Uterus (tissue), 4 donors: ENCODE data around the gene PAK2. TPM values are rescaled to one million over a fixed set of nuclear protein-coding genes. Genes with fewer than 3 reads are reported as not detected.

Experiments
- DNase-seq, 2 donors: peaks; one replicate each; pipeline ENCODE4 v3.0.0-alpha.2; 2019 to 2020
- H3K27ac ChIP-seq, 2 donors: fragments of 200-600 bp; sonication (generic); 1 replicate in 1 of 2; 2 replicates in 1 of 2; pipeline ENCODE4 v1.5.1; 2016 to 2018
- H3K27me3 ChIP-seq, 2 donors: fragments of 200-600 bp; sonication (generic); one replicate each; pipeline ENCODE4 v1.5.1; 2018 to 2019; ENCODE audit warnings: control low read depth in 1 of 2
- H3K36me3 ChIP-seq, 2 donors: fragments of 200-600 bp; sonication (generic); one replicate each; pipeline ENCODE4 v1.5.1; 2019; ENCODE audit warnings: control low read depth in 1 of 2
- H3K4me1 ChIP-seq, 2 donors: fragments of 200-600 bp; sonication (generic); one replicate each; pipeline ENCODE4 v1.5.1; 2018 to 2019; ENCODE audit warnings: control low read depth in 1 of 2
- H3K4me3 ChIP-seq, 2 donors: fragments of 200-600 bp; sonication (generic); 1 replicate in 1 of 2; 2 replicates in 1 of 2; pipeline ENCODE4 v1.5.1; 2018 to 2019; ENCODE audit warnings: mild to moderate bottlenecking in 1 of 2
- H3K9me3 ChIP-seq, 2 donors: fragments of 200-600 bp; sonication (generic); one replicate each; pipeline ENCODE4 v1.5.1; 2019; ENCODE audit warnings: control low read depth in 1 of 2
- CTCF ChIP-seq, 4 experiments: fragments of 200-600 bp in 2 of 4; fragments of 450-650 bp in 2 of 4; sonication (generic) in 2 of 4; IDR thresholded peaks; one replicate each; pipeline ENCODE4 v1.5.1; 2016 to 2019; ENCODE audit warnings: antibody characterized with exemption in 4 of 4, mild to moderate bottlenecking in 2 of 4, moderate library complexity in 1 of 4
- POLR2A ChIP-seq, 2 donors: fragments of 450-650 bp; IDR thresholded peaks; one replicate each; pipeline ENCODE4 v1.6.1; 2016; ENCODE audit warnings: antibody characterized with exemption in 2 of 2, mild to moderate bottlenecking in 1 of 2, moderate library complexity in 1 of 2
- intact Hi-C: fragments of 100-400 bp; cut with DNase I; formaldehyde crosslinking; loops from one replicate; pipeline ENCODE4 v1.15.1; 2023; ENCODE audit warnings: low total_unique reads
- total RNA-seq, 4 donors: library from RNA; depleted of rRNA in 3 of 4; stranded (reverse); fragments of >200 nt in 3 of 4; gene quantifications; one replicate each; pipeline versions ENCODE4 v1.1.0 to v1.2.4, GENCODE V29; 2014 to 2023
- donor health status: DM: yes; HTN: yes; CAD: no.

The PAK2 gene
- 10 to 100 TPM; 22.1 to 65.8 (median 49.5) TPM for total RNA-seq

- peak within 1 kb of the TSS; percentile 47 to 87 for H3K4me3 ChIP-seq
Measured at GRCh38 chr3:196739671-196740480, at the start of gene PAK2. Gene PAK2, plus strand, starts transcription at chr3:196739857. Its CDS starts 42,790 bp downstream, at chr3:196782647.

GRCh38 chr3:196689941-196690660 lies 49.6 kb upstream of the PAK2 start:
- H3K4me3 ChIP-seq, result no peak overlapping the region
- intact Hi-C loops, result no loop called here
- H3K27ac ChIP-seq, result no peak overlapping the region
- no peaks in the 10 kb centered on the region for H3K9me3 ChIP-seq
- H3K27me3 ChIP-seq, result no peaks in the 10 kb centered on the region
- no peaks in the 10 kb centered on the region for H3K4me1 ChIP-seq
- no peak for DNase-seq
- H3K36me3 ChIP-seq, result no peaks in the 10 kb centered on the region
- no peak for TF ChIP-seq POLR2A (IDR thresholded peaks at IDR 0.05)
- no peak for TF ChIP-seq CTCF (IDR thresholded peaks at IDR 0.05)

More at GRCh38 chr3:196739671-196740480, at the start of gene PAK2:
- peak; percentile 51 to 74 for TF ChIP-seq POLR2A (IDR thresholded peaks at IDR 0.05)
- peak in 2 of 4 experiments; percentile 6 to 7 for TF ChIP-seq CTCF (IDR thresholded peaks at IDR 0.05)
- H3K27me3 ChIP-seq, result no peaks in the 10 kb centered on the region
- H3K27ac ChIP-seq, result peak within 1 kb of the TSS; percentile 95 to 97
- no peaks in the 10 kb centered on the region for H3K4me1 ChIP-seq
- DNase-seq, result peak; percentile 88
- intact Hi-C loops, result no loop called here
- H3K9me3 ChIP-seq, result no peaks in the 10 kb centered on the region
- H3K36me3 ChIP-seq, result no peaks in the 10 kb centered on the region

GRCh38 chr3:196691386-196691785 lies 48.3 kb upstream of the PAK2 start:
- TF ChIP-seq CTCF (IDR thresholded peaks at IDR 0.05) (no peak), POLR2A (IDR thresholded peaks at IDR 0.05) (no peak)
- H3K4me1 ChIP-seq, result no peaks in the 10 kb centered on the region
- H3K27ac ChIP-seq, result no peak overlapping the region
- DNase-seq, result no peak
- H3K36me3 ChIP-seq, result no peaks in the 10 kb centered on the region
- no peaks in the 10 kb centered on the region for H3K9me3 ChIP-seq
- no peak overlapping the region for H3K4me3 ChIP-seq
- intact Hi-C loops, result no loop called here
- no peaks in the 10 kb centered on the region for H3K27me3 ChIP-seq

DNA sequence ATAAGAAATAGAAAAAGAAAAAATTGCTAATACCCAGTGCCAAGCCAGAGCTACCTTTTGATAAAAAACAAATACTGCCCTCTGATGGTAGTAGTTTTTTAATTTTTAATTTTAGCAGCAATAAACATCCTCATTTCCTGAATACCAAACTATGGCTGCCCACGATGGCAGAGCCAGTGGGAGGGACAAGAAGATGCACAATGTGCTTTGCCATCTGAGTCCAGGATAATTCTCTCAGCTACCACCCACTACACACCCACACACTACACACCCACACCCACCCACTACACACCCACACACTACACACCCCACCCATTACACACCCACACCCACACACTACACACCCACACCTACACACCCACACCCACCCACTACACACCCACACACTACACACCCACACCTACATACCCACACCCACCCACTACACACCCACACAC lies 45.4 kb upstream of the PAK2 start:
- Histone ChIP-seq H3K4me3 (no peak overlapping the region), H3K36me3 (no peaks in the 10 kb centered on the region), H3K9me3 (no peaks in the 10 kb centered on the region), H3K27me3 (no peaks in the 10 kb centered on the region), H3K27ac (no peak overlapping the region), H3K4me1 (no peaks in the 10 kb centered on the region)
- DNase-seq, result no peak
- intact Hi-C loops, result no loop called here
- TF ChIP-seq CTCF (IDR thresholded peaks at IDR 0.05) (no peak), POLR2A (IDR thresholded peaks at IDR 0.05) (no peak)
